Glutamatergic neuron (in vitro differentiated cells): ENCODE data around the gene MDH2. TPM values are rescaled to one million over a fixed set of nuclear protein-coding genes. Genes with fewer than 3 reads are reported as not detected.

Experiments used
- DNase-seq: peaks from one replicate; pipeline ENCODE4 v3.0.0; 2022
- H3K27ac Mint-ChIP-seq: one replicate; pipeline ENCODE4 v1.8.0; 2020; ENCODE audit warnings: mild to moderate bottlenecking, mixed read lengths, inconsistent platforms; ENCODE audit not compliant: unreplicated experiment
- H3K27me3 Mint-ChIP-seq: one replicate; pipeline ENCODE4 v1.8.0; 2020; ENCODE audit warnings: mild to moderate bottlenecking, moderate library complexity, mixed read lengths, inconsistent platforms; ENCODE audit not compliant: unreplicated experiment
- H3K36me3 Mint-ChIP-seq: one replicate; pipeline ENCODE4 v1.8.0; 2020; ENCODE audit warnings: mild to moderate bottlenecking, mixed read lengths, inconsistent platforms; ENCODE audit not compliant: unreplicated experiment
- H3K4me1 Mint-ChIP-seq: one replicate; pipeline ENCODE4 v1.8.0; 2020; ENCODE audit warnings: mild to moderate bottlenecking, low read depth, mixed read lengths, inconsistent platforms; ENCODE audit not compliant: unreplicated experiment
- H3K4me3 Mint-ChIP-seq: one replicate; pipeline ENCODE4 v1.8.0; 2020; ENCODE audit warnings: mild to moderate bottlenecking, mixed read lengths, inconsistent platforms; ENCODE audit not compliant: unreplicated experiment
- H3K9me3 Mint-ChIP-seq: one replicate; pipeline ENCODE4 v1.8.0; 2020; ENCODE audit warnings: mild to moderate bottlenecking, moderate library complexity, mixed read lengths, inconsistent platforms; ENCODE audit not compliant: unreplicated experiment
- CTCF ChIP-seq: fragments of 200-600 bp; sonication (generic); IDR thresholded peaks from one replicate; pipeline ENCODE4 v1.5.0; 2021; ENCODE audit not compliant: partially characterized antibody, unreplicated experiment
- total RNA-seq: library from RNA; stranded (reverse); fragmentation: NEBNext Ultra II Directional; extraction: Animal tissue kit (Norgen Biotek cat#: 25700); gene quantifications from one replicate; pipeline ENCODE4 v1.2.1, GENCODE V29; 2021; ENCODE audit not compliant: unreplicated experiment

MDH2 gene
- total RNA-seq, 1 donor from 2014 or later: 126 TPM

GRCh38 chr7:76064208-76064970 lies 16.5 kb downstream of the MDH2 start:
- H3K27ac Mint-ChIP-seq: no peak overlapping the region

GRCh38 chr7:76065016-76065612 lies 17.2 kb downstream of the MDH2 start:
- H3K36me3 Mint-ChIP-seq: no peaks in the 10 kb centered on the region
- H3K27ac Mint-ChIP-seq: no peak overlapping the region
- DNase-seq: no peak
- H3K27me3 Mint-ChIP-seq: peaks cover 9% of the 10 kb centered on the region
- no peaks in the 10 kb centered on the region for H3K4me1 Mint-ChIP-seq
- no peak overlapping the region for H3K4me3 Mint-ChIP-seq
- peaks cover 3% of the 10 kb centered on the region for H3K9me3 Mint-ChIP-seq
- TF ChIP-seq CTCF: no peak

More at GRCh38 chr7:76064208-76064970, 16.5 kb downstream of the MDH2 start:
- peaks cover 9% of the 10 kb centered on the region for H3K27me3 Mint-ChIP-seq
- no peak overlapping the region for H3K4me3 Mint-ChIP-seq
- H3K9me3 Mint-ChIP-seq: peaks cover 3% of the 10 kb centered on the region
- H3K36me3 Mint-ChIP-seq: no peaks in the 10 kb centered on the region
- no peak for TF ChIP-seq CTCF
- H3K4me1 Mint-ChIP-seq: no peaks in the 10 kb centered on the region
- no peak for DNase-seq

GRCh38 chr7:76066716-76067503 lies 19.0 kb downstream of the MDH2 start:
- no peak overlapping the region for H3K27ac Mint-ChIP-seq
- H3K4me3 Mint-ChIP-seq: no peak overlapping the region
- no peak for TF ChIP-seq CTCF
- peaks cover 7% of the 10 kb centered on the region for H3K27me3 Mint-ChIP-seq
- H3K36me3 Mint-ChIP-seq: no peaks in the 10 kb centered on the region
- peaks cover 3% of the 10 kb centered on the region for H3K9me3 Mint-ChIP-seq
- no peak for DNase-seq
- no peaks in the 10 kb centered on the region for H3K4me1 Mint-ChIP-seq

- no peaks in the 10 kb centered on the region for H3K27me3 Mint-ChIP-seq
- TF ChIP-seq CTCF: no peak
- H3K36me3 Mint-ChIP-seq: no peaks in the 10 kb centered on the region
- no peak overlapping the region for H3K27ac Mint-ChIP-seq
- no peaks in the 10 kb centered on the region for H3K4me1 Mint-ChIP-seq
- no peak for DNase-seq
- no peak overlapping the region for H3K4me3 Mint-ChIP-seq
- H3K9me3 Mint-ChIP-seq: no peaks in the 10 kb centered on the region
Measured at GRCh38 chr7:76069238-76069638, 21.3 kb downstream of the MDH2 start.
